Endothelial cell of umbilical vein (primary cell): Measurements from ENCODE around the gene NDUFA13. TPM values are rescaled to one million over a fixed set of nuclear protein-coding genes. Genes with fewer than 3 reads are reported as not detected.

Experiments used
- BruUV-seq: library from RNA; stranded (reverse); fragments of 400-500 nt; replicated peaks from 2 replicates; lab custom pipeline; 2021; lab: Mats Ljungman, UMichigan
- CTCF ChIA-PET: fragments of 300-600, 350-600 bp; sonication (Branson Sonifier 250); formaldehyde crosslinking; loops from one replicate; lab custom pipeline; 2021; ENCODE audit warnings: antibody characterized with exemption, inconsistent platforms; lab: Charles Lee
- POLR2A ChIA-PET: fragments of 300-600, 350-600 bp; sonication (Branson Sonifier 250); formaldehyde crosslinking; loops from one replicate; lab custom pipeline; 2021; ENCODE audit warnings: antibody characterized with exemption, inconsistent platforms; lab: Charles Lee
- DNase-seq: peaks from one replicate; pipeline ENCODE4 v3.0.0-alpha.2; 2011; ENCODE audit warnings: low read depth, low spot score
- FAIRE-seq: peaks from 2 replicates; lab custom pipeline; 2011; peaks lifted over from hg19 to GRCh38; lab: Jason Lieb, UNC
- H2AFZ ChIP-seq: 2 replicates; pipeline ENCODE4 v1.6.0; 2012; ENCODE audit warnings: low read depth, low read length, control low read depth, inconsistent platforms
- H3K27ac ChIP-seq: 2 replicates; pipeline ENCODE4 v1.5.1; 2011; ENCODE audit warnings: low read depth, mild to moderate bottlenecking, control low read depth, low read length, moderate library complexity; ENCODE audit not compliant: insufficient read depth
- H3K27me3 ChIP-seq, 2 experiments: 2 replicates each; pipeline versions ENCODE4 v1.6.0 to v1.6.1; 2011; ENCODE audit warnings: low read length in 2 of 2, mixed read lengths in 1 of 2; ENCODE audit not compliant: control insufficient read depth in 2 of 2, insufficient read depth in 2 of 2
- H3K36me3 ChIP-seq, 2 experiments: 2 replicates in 1 of 2; 3 replicates in 1 of 2; pipeline ENCODE4 v1.5.1; 2011; ENCODE audit warnings: low read length in 2 of 2, mild to moderate bottlenecking in 1 of 2, moderate library complexity in 1 of 2; ENCODE audit not compliant: control insufficient read depth in 2 of 2, insufficient read depth in 2 of 2; ENCODE audit errors: extremely low read depth in 1 of 2
- H3K4me1 ChIP-seq: 3 replicates; pipeline ENCODE4 v1.5.1; 2011; ENCODE audit warnings: mild to moderate bottlenecking, low read length; ENCODE audit not compliant: control insufficient read depth, insufficient read depth; ENCODE audit errors: extremely low read depth
- H3K4me2 ChIP-seq: 2 replicates; pipeline ENCODE4 v1.6.1; 2011; ENCODE audit warnings: low read length, control low read depth, mixed read lengths; ENCODE audit not compliant: insufficient read depth
- H3K4me3 ChIP-seq, 3 experiments: fragments of 200-600 bp in 1 of 3; sonication (generic), shearing (Covaris generic) in 1 of 3; replicated peaks in 1 of 3; 2 replicates each; pipeline ENCODE4 v1.5.1; 2011 to 2016; ENCODE audit warnings: control low read depth in 3 of 3, low read length in 3 of 3, mild to moderate bottlenecking in 2 of 3, inconsistent platforms in 1 of 3, low read depth in 1 of 3, moderate library complexity in 1 of 3; ENCODE audit not compliant: insufficient read depth in 1 of 3
- H3K79me2 ChIP-seq: 2 replicates; pipeline ENCODE4 v1.6.0; 2012; ENCODE audit warnings: low read length, inconsistent platforms; ENCODE audit not compliant: control insufficient read depth, insufficient read depth
- H3K9ac ChIP-seq: replicated peaks from 2 replicates; pipeline ENCODE3; 2011; ENCODE audit warnings: low read length, control low read depth; ENCODE audit not compliant: insufficient read depth; ENCODE audit errors: extremely low read depth
- H3K9me1 ChIP-seq: replicated peaks from 3 replicates; pipeline ENCODE4 v1.6.0; 2011; ENCODE audit warnings: mild to moderate bottlenecking, low read length; ENCODE audit not compliant: control insufficient read depth, insufficient read depth; ENCODE audit errors: extremely low read depth
- H3K9me3 ChIP-seq: replicated peaks from 2 replicates; pipeline ENCODE4 v1.5.1; 2012; ENCODE audit warnings: low read length, inconsistent platforms; ENCODE audit not compliant: control insufficient read depth, insufficient read depth
- H4K20me1 ChIP-seq: replicated peaks from 2 replicates; pipeline ENCODE3; 2011; ENCODE audit warnings: mild to moderate bottlenecking, low read length; ENCODE audit not compliant: control insufficient read depth, insufficient read depth; ENCODE audit errors: extremely low read depth
- CTCF ChIP-seq, 2 donors: IDR thresholded peaks; 1 replicate in 1 of 2; 2 replicates in 1 of 2; pipeline ENCODE4 v1.5.1; 2011; ENCODE audit warnings: low read length in 2 of 2, mild to moderate bottlenecking in 2 of 2, moderate library complexity in 2 of 2, control low read depth in 1 of 2, inconsistent platforms in 1 of 2, low read depth in 1 of 2; ENCODE audit not compliant: insufficient read depth in 1 of 2; ENCODE audit errors: extremely low read depth in 1 of 2
- EZH2 ChIP-seq: IDR thresholded peaks from 2 replicates; pipeline ENCODE4 v1.6.1; 2012; ENCODE audit warnings: borderline replicate concordance, low read depth, mild to moderate bottlenecking, moderate library complexity, low read length, inconsistent platforms; ENCODE audit not compliant: severe bottlenecking
- FOS ChIP-seq: IDR thresholded peaks from 2 replicates; pipeline ENCODE4 v1.6.1; 2011; ENCODE audit warnings: mild to moderate bottlenecking, low read length, moderate library complexity, borderline replicate concordance; ENCODE audit not compliant: insufficient read depth
- GATA2 ChIP-seq: IDR thresholded peaks from 2 replicates; pipeline ENCODE4 v1.7.0; 2011; ENCODE audit warnings: low read depth, mild to moderate bottlenecking, moderate library complexity, mixed read lengths, low read length; ENCODE audit not compliant: insufficient read length, insufficient read depth
- JUN ChIP-seq: IDR thresholded peaks from 2 replicates; pipeline ENCODE4 v1.6.1; 2011; ENCODE audit warnings: borderline replicate concordance, low read depth; ENCODE audit not compliant: insufficient read length, insufficient read depth
- MAX ChIP-seq: IDR thresholded peaks from 2 replicates; pipeline ENCODE4 v1.6.1; 2011; ENCODE audit not compliant: insufficient read depth, insufficient read length
- MYC ChIP-seq: IDR thresholded peaks from one replicate; pipeline ENCODE4 v1.6.1; 2011; ENCODE audit warnings: mild to moderate bottlenecking, low read depth, low read length
- POLR2A ChIP-seq: IDR thresholded peaks from 2 replicates; pipeline ENCODE4 v1.6.1; 2012; ENCODE audit warnings: low read depth, mild to moderate bottlenecking, control low read depth, low read length
- POLR2AphosphoS5 ChIP-seq: IDR thresholded peaks from 2 replicates; pipeline ENCODE4 v1.6.1; 2012; ENCODE audit warnings: low read depth, mild to moderate bottlenecking, control low read depth, low read length, moderate library complexity; ENCODE audit not compliant: insufficient read depth
- dilution Hi-C: fragments of 300-500 bp; cut with MboI; formaldehyde crosslinking; loops from one replicate; pipeline ENCODE4 v1.15.0; 2019; ENCODE audit warnings: low sequenced_read_pairs; ENCODE audit not compliant: extremely low pct_ligation_motif_present
- intact Hi-C: fragments of 100-400 bp; cut with micrococcal nuclease; formaldehyde crosslinking; loops from one replicate; pipeline ENCODE4 v1.10.0; 2022
- polyA plus RNA-seq, 4 experiments: library from polyadenylated mRNA; depleted of rRNA in 3 of 4; stranded (reverse) in 3 of 4; unstranded in 1 of 4; fragments of >200 nt; gene quantifications; 2 replicates each; pipeline versions ENCODE4 v1.2.1 to v1.2.3, GENCODE V29; 2011 to 2012; ENCODE audit warnings: missing spikeins in 1 of 4
- total RNA-seq: library from RNA; stranded (reverse); gene quantifications from 2 replicates; pipeline ENCODE4 v1.2.3, GENCODE V29; 2021

NDUFA13 gene
- total and polyA plus RNA-seq, 2 donors (not counting 3 experiments of a cell fraction or from before 2014, with no cell fraction given): 246 to 799 TPM

- no peak for TF ChIP-seq JUN
- no peak for TF ChIP-seq MAX
- TF ChIP-seq POLR2A: no peak
- TF ChIP-seq CTCF (IDR thresholded peaks at IDR 0.05; ENCODE audit: extremely low read depth in 1 of 2, insufficient read depth in 1 of 2, low read depth in 1 of 2, low read length in 2 of 2): no peak
- TF ChIP-seq POLR2AphosphoS5: no peak
- TF ChIP-seq MYC: no peak
- no peak for TF ChIP-seq GATA2
- TF ChIP-seq EZH2: no peak
- no peak for TF ChIP-seq FOS
- Histone ChIP-seq H3K9me1 (no peaks in the 10 kb centered on the region), H3K36me3 (peaks cover 14 to 22% of the 10 kb centered on the region in 2 experiments), H3K4me2 (no peak overlapping the region), H3K27ac (no peak overlapping the region), H3K4me1 (no peaks in the 10 kb centered on the region), H3K4me3 (no peak overlapping the region), H3K79me2 (no peaks in the 10 kb centered on the region), H3K9ac (no peak overlapping the region), H4K20me1 (no peaks in the 10 kb centered on the region), H3K9me3 (no peaks in the 10 kb centered on the region), H3K27me3 (no peaks in the 10 kb centered on the region), H2AFZ (no peak overlapping the region)
- POLR2A ChIA-PET: interaction anchor here (1.2 kb wide), 1 partner anchor 15 kb away, joined by 7 read pairs; no protein-coding TSS in a partner anchor
- BruUV-seq: TSS peak; percentile 1
- dilution Hi-C loops: no loop called here
- FAIRE-seq: no peak
- CTCF ChIA-PET: no interaction called here
- DNase-seq: no peak
- intact Hi-C loops: no loop called here
Observed at GRCh38 chr19:19508217-19508616, 7.8 kb upstream of the NDUFA13 start.
